Thyroid gland (tissue), 4 donors: Measurements from ENCODE around the gene DAGLA.

Source experiments
- POLR2A ChIP-seq, 2 donors: fragments of 450-650 bp; IDR thresholded peaks; one replicate each; pipeline ENCODE4 v1.6.1; 2017; ENCODE audit warnings: antibody characterized with exemption in 2 of 2, mild to moderate bottlenecking in 2 of 2, moderate library complexity in 1 of 2
- TF ChIP-seq, protein P1 (sequence below), 6 experiments: fragments of 200-600 bp in 3 of 6; fragments of 450-650 bp in 3 of 6; sonication (generic) in 3 of 6; IDR thresholded peaks; one replicate each; pipeline ENCODE4 v1.5.1; 2016 to 2019; ENCODE audit warnings: antibody characterized with exemption in 6 of 6, mild to moderate bottlenecking in 2 of 6, inconsistent platforms in 1 of 6, moderate library complexity in 1 of 6

GRCh38 chr11:61656347-61657077 is 23.7 kb upstream of the DAGLA start:
- TF ChIP-seq, protein P1, sequence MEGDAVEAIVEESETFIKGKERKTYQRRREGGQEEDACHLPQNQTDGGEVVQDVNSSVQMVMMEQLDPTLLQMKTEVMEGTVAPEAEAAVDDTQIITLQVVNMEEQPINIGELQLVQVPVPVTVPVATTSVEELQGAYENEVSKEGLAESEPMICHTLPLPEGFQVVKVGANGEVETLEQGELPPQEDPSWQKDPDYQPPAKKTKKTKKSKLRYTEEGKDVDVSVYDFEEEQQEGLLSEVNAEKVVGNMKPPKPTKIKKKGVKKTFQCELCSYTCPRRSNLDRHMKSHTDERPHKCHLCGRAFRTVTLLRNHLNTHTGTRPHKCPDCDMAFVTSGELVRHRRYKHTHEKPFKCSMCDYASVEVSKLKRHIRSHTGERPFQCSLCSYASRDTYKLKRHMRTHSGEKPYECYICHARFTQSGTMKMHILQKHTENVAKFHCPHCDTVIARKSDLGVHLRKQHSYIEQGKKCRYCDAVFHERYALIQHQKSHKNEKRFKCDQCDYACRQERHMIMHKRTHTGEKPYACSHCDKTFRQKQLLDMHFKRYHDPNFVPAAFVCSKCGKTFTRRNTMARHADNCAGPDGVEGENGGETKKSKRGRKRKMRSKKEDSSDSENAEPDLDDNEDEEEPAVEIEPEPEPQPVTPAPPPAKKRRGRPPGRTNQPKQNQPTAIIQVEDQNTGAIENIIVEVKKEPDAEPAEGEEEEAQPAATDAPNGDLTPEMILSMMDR (IDR thresholded peaks at IDR 0.05): no peak
- TF ChIP-seq POLR2A (IDR thresholded peaks at IDR 0.05): no peak
